ENCODE data around the gene ACOXL. TPM values are rescaled to one million over a fixed set of nuclear protein-coding genes. Genes with fewer than 3 reads are reported as not detected.

Gene ACOXL
- total RNA-seq, 1 donor from 2014 or later = 0.23 TPM

DNA sequence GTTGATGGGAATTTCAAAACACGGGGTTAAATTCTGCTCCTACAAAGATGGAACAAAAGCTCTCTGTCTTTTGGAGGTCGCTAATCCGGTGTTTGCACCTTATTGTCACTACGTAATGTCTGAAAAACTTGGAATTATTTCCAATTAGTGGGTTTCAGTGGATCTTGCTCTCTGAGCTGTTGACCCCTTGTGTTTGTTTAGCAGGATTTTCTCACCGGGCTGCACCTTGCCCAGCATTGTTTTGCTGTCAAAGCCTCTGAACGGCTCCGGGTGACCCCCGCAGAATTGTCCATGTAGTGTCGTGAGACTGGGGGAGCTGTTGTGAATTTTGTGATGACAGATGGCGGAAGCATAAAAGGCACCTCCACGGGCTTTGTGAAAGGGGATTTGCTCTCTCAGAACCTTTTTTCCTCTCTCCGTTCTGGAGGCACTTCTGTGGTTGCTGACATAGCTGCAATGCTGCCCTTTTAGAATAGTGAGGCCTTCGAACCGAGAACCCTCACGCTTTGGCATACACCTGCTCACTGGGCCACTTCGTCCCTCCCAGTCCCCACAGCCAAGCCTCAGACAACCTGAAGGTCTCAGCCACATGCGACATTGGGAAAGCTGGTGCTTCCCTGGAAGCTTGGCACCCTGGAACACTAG, 129.4 kb downstream of the ACOXL start:
- H3K27me3 ChIP-seq (ENCODE audit: insufficient read depth, low read length) = peaks cover 41% of the 10 kb centered on the region
- peaks cover 5% of the 10 kb centered on the region for H3K4me1 Mint-ChIP-seq (ENCODE audit: low read depth, unreplicated experiment)
- H3K36me3 Mint-ChIP-seq (ENCODE audit: low read depth, unreplicated experiment) = no peaks in the 10 kb centered on the region

DNA sequence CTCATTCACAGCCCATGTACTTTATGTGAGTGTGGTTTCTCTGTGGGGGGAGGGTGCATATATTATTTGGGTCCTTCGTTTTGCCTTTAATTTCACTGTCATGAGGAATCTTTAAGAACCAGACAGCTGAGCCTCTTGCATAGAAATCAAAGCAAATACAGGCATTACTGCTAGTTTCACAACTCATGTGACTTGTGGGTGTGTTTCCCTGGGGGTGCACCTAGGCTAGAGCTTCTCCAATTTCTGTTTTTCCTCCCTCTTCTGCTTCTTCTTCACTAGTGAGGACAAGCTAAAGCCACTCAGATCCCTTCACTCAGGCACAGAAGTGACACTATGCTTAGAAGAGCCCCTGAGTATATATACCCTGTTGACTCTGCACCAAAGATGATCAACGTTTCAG, 131.4 kb downstream of the ACOXL start:
- no peaks in the 10 kb centered on the region for H3K36me3 ChIP-seq (ENCODE audit: insufficient read depth, low read length)
- H3K9me3 ChIP-seq (ENCODE audit: insufficient read depth, low read depth, low read length) = no peaks in the 10 kb centered on the region
- DNase-seq (ENCODE audit: low read depth) (no peak), FAIRE-seq (no peak)
- peaks cover 3% of the 10 kb centered on the region for H3K4me1 ChIP-seq (ENCODE audit: insufficient read depth, low read length)
- Mint-ChIP-seq H3K4me1 (ENCODE audit: low read depth, unreplicated experiment) (peaks cover 7% of the 10 kb centered on the region), H3K9me3 (ENCODE audit: unreplicated experiment) (no peaks in the 10 kb centered on the region), H3K4me3 (ENCODE audit: unreplicated experiment) (no peak overlapping the region), H3K27ac (ENCODE audit: unreplicated experiment) (no peak overlapping the region), H3K27me3 (ENCODE audit: low read depth, unreplicated experiment) (peaks cover 44% of the 10 kb centered on the region), H3K36me3 (ENCODE audit: low read depth, unreplicated experiment) (no peaks in the 10 kb centered on the region)
- no peak overlapping the region for H3K27ac ChIP-seq (ENCODE audit: low read depth, low read length)
- H3K27me3 ChIP-seq (ENCODE audit: insufficient read depth, low read length) = peaks cover 45% of the 10 kb centered on the region
- H3K9ac ChIP-seq (ENCODE audit: low read length) = no peak overlapping the region
- H3K4me2 ChIP-seq (ENCODE audit: low read length) = no peak overlapping the region
- no peaks in the 10 kb centered on the region for H4K20me1 ChIP-seq (ENCODE audit: insufficient read depth, low read length)
- no peak overlapping the region for H3K4me3 ChIP-seq (ENCODE audit: insufficient read depth, low read depth, low read length)
- no peak for TF ChIP-seq EZH2 (IDR thresholded peaks at IDR 0.05; ENCODE audit: insufficient read depth, low read length)
- TF ChIP-seq, protein P1, sequence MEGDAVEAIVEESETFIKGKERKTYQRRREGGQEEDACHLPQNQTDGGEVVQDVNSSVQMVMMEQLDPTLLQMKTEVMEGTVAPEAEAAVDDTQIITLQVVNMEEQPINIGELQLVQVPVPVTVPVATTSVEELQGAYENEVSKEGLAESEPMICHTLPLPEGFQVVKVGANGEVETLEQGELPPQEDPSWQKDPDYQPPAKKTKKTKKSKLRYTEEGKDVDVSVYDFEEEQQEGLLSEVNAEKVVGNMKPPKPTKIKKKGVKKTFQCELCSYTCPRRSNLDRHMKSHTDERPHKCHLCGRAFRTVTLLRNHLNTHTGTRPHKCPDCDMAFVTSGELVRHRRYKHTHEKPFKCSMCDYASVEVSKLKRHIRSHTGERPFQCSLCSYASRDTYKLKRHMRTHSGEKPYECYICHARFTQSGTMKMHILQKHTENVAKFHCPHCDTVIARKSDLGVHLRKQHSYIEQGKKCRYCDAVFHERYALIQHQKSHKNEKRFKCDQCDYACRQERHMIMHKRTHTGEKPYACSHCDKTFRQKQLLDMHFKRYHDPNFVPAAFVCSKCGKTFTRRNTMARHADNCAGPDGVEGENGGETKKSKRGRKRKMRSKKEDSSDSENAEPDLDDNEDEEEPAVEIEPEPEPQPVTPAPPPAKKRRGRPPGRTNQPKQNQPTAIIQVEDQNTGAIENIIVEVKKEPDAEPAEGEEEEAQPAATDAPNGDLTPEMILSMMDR (IDR thresholded peaks at IDR 0.05; ENCODE audit: insufficient read depth, low read depth, low read length) = no peak
- no peaks in the 10 kb centered on the region for H3K79me2 ChIP-seq (ENCODE audit: insufficient read depth, low read length)
- no peak overlapping the region for H2AFZ ChIP-seq (ENCODE audit: low read depth, low read length)

More for the DNA sequence above, 129.4 kb downstream of the ACOXL start:
- Histone ChIP-seq H2AFZ (ENCODE audit: low read depth, low read length) (no peak overlapping the region), H3K4me3 (ENCODE audit: insufficient read depth, low read depth, low read length) (no peak overlapping the region), H3K9me3 (ENCODE audit: insufficient read depth, low read depth, low read length) (no peaks in the 10 kb centered on the region), H3K27ac (ENCODE audit: low read depth, low read length) (no peak overlapping the region), H3K4me1 (ENCODE audit: insufficient read depth, low read length) (peaks cover 3% of the 10 kb centered on the region), H3K79me2 (ENCODE audit: insufficient read depth, low read length) (no peaks in the 10 kb centered on the region), H3K36me3 (ENCODE audit: insufficient read depth, low read length) (no peaks in the 10 kb centered on the region), H3K4me2 (ENCODE audit: low read length) (no peak overlapping the region), H3K9ac (ENCODE audit: low read length) (no peak overlapping the region), H4K20me1 (ENCODE audit: insufficient read depth, low read length) (no peaks in the 10 kb centered on the region)
- DNase-seq (ENCODE audit: low read depth) (no peak), FAIRE-seq (no peak)
- TF ChIP-seq, protein P1 (IDR thresholded peaks at IDR 0.05; ENCODE audit: insufficient read depth, low read depth, low read length) = no peak
- no peak for TF ChIP-seq EZH2 (IDR thresholded peaks at IDR 0.05; ENCODE audit: insufficient read depth, low read length)
- H3K27me3 Mint-ChIP-seq (ENCODE audit: low read depth, unreplicated experiment) = peaks cover 43% of the 10 kb centered on the region
- no peak overlapping the region for H3K4me3 Mint-ChIP-seq (ENCODE audit: unreplicated experiment)
- H3K27ac Mint-ChIP-seq (ENCODE audit: unreplicated experiment) = no peak overlapping the region
- H3K9me3 Mint-ChIP-seq (ENCODE audit: unreplicated experiment) = no peaks in the 10 kb centered on the region

DNA sequence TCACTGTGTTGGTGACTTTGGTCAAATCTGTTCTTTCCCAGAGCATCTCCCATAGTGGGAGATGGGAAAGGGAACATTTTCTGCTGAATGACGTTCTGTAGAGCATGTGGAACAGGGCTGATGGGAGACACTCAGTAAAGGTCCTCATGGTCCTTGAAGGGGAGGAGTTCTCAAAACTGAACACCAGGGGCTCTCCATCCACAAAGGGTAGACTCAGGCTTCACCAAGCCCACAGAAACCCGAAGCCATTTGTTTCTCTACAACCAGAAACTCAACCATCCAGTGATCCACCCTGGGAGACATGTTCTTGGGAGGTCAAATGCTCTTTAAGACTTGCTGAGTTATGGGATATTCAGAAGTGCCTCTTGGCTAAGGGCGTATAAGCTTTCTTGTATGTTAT, 131.8 kb downstream of the ACOXL start:
- H3K4me3 Mint-ChIP-seq (ENCODE audit: unreplicated experiment) = no peak overlapping the region
- H3K27ac Mint-ChIP-seq (ENCODE audit: unreplicated experiment) = no peak overlapping the region
- Histone ChIP-seq H3K4me1 (ENCODE audit: insufficient read depth, low read length) (peaks cover 6% of the 10 kb centered on the region), H3K36me3 (ENCODE audit: insufficient read depth, low read length) (no peaks in the 10 kb centered on the region), H3K9me3 (ENCODE audit: insufficient read depth, low read depth, low read length) (no peaks in the 10 kb centered on the region), H3K27ac (ENCODE audit: low read depth, low read length) (no peak overlapping the region), H4K20me1 (ENCODE audit: insufficient read depth, low read length) (no peaks in the 10 kb centered on the region), H2AFZ (ENCODE audit: low read depth, low read length) (no peak overlapping the region), H3K4me2 (ENCODE audit: low read length) (no peak overlapping the region), H3K27me3 (ENCODE audit: insufficient read depth, low read length) (peaks cover 40% of the 10 kb centered on the region), H3K79me2 (ENCODE audit: insufficient read depth, low read length) (no peaks in the 10 kb centered on the region), H3K4me3 (ENCODE audit: insufficient read depth, low read depth, low read length) (no peak overlapping the region), H3K9ac (ENCODE audit: low read length) (no peak overlapping the region)
- FAIRE-seq (no peak), DNase-seq (ENCODE audit: low read depth) (no peak)
- peaks cover 46% of the 10 kb centered on the region for H3K27me3 Mint-ChIP-seq (ENCODE audit: low read depth, unreplicated experiment)
- no peaks in the 10 kb centered on the region for H3K36me3 Mint-ChIP-seq (ENCODE audit: low read depth, unreplicated experiment)
- H3K4me1 Mint-ChIP-seq (ENCODE audit: low read depth, unreplicated experiment) = peaks cover 8% of the 10 kb centered on the region
- TF ChIP-seq EZH2 (IDR thresholded peaks at IDR 0.05; ENCODE audit: insufficient read depth, low read length) = no peak
- TF ChIP-seq, protein P1 (IDR thresholded peaks at IDR 0.05; ENCODE audit: insufficient read depth, low read depth, low read length) = no peak
- no peaks in the 10 kb centered on the region for H3K9me3 Mint-ChIP-seq (ENCODE audit: unreplicated experiment)

All from astrocyte (in vitro differentiated cells and primary cell).